AG04449 (cell line): ENCODE results near the gene ETV1.

Source experiments
- CTCF ChIA-PET: fragments of 350-600 bp; formaldehyde crosslinking; extraction: SDS; loops from one replicate; lab custom pipeline; 2021; ENCODE audit warnings: antibody characterized with exemption; lab: Yijun Ruan, JAX
- POLR2A ChIA-PET: fragments of 400-600, 350-600 bp; formaldehyde crosslinking; extraction: SDS; loops from one replicate; lab custom pipeline; 2020; ENCODE audit warnings: antibody characterized with exemption, inconsistent platforms; lab: Yijun Ruan, JAX
- DNase-seq: peaks from one replicate; pipeline ENCODE4 v3.0.0-alpha.2; 2010; ENCODE audit warnings: low read depth, low spot score
- H3K4me3 ChIP-seq: 2 replicates; pipeline ENCODE4 v1.5.1; 2011; ENCODE audit warnings: low read depth, mild to moderate bottlenecking, control low read depth, low read length
- CTCF ChIP-seq: IDR thresholded peaks from one replicate; pipeline ENCODE4 v1.5.1; 2011; ENCODE audit warnings: mild to moderate bottlenecking, moderate library complexity, low read length, control low read depth, inconsistent platforms; ENCODE audit not compliant: insufficient read depth; ENCODE audit errors: missing control alignments

The ETV1 gene

GRCh38 chr7:13848681-13849131 lies 140.8 kb downstream of the ETV1 start:
- TF ChIP-seq CTCF = no peak
- no peak overlapping the region for H3K4me3 ChIP-seq
- POLR2A ChIA-PET = interaction anchor here (0.6 kb wide), 1 partner anchor 34 kb away, joined by 3 read pairs; no protein-coding TSS in a partner anchor
- CTCF ChIA-PET = no interaction called here
- no peak for DNase-seq

GRCh38 chr7:13846386-13846785 lies 143.1 kb downstream of the ETV1 start:
- TF ChIP-seq CTCF = no peak
- ChIA-PET CTCF (no interaction called here), POLR2A (no interaction called here)
- no peak for DNase-seq
- no peak overlapping the region for H3K4me3 ChIP-seq

- ChIA-PET POLR2A (no interaction called here), CTCF (no interaction called here)
- no peak for DNase-seq
- no peak overlapping the region for H3K4me3 ChIP-seq
- no peak for TF ChIP-seq CTCF
Measured at GRCh38 chr7:13845601-13846000, 143.9 kb downstream of the ETV1 start.

- ChIA-PET CTCF (no interaction called here), POLR2A (no interaction called here)
- DNase-seq = no peak
- H3K4me3 ChIP-seq = no peak overlapping the region
- TF ChIP-seq CTCF = no peak
Measured at GRCh38 chr7:13844954-13845353, 144.5 kb downstream of the ETV1 start.

- DNase-seq = no peak
- no peak for TF ChIP-seq CTCF
- ChIA-PET CTCF (no interaction called here), POLR2A (no interaction called here)
- H3K4me3 ChIP-seq = no peak overlapping the region
Measured at GRCh38 chr7:13841284-13841683, 148.2 kb downstream of the ETV1 start.
